PC-3 (cell line): ENCODE results near the gene CERKL.

ENCODE experiments used
- CTCF ChIP-seq: fragments of 300-600 bp; sonication (generic); conservative IDR thresholded peaks from 2 replicates; pipeline ENCODE4 v1.5.1; 2017; ENCODE audit warnings: antibody characterized with exemption, low read depth, mild to moderate bottlenecking, low read length
- EZH2 ChIP-seq: fragments of 300-600 bp; sonication (generic); IDR thresholded peaks from one replicate; pipeline ENCODE4 v1.6.1; 2017; ENCODE audit warnings: antibody characterized with exemption, mild to moderate bottlenecking, low read length; ENCODE audit not compliant: unreplicated experiment
- EZH2phosphoT487 ChIP-seq: fragments of 300-600 bp; sonication (generic); IDR thresholded peaks from 2 replicates; pipeline ENCODE4 v1.6.1; 2018; ENCODE audit warnings: mild to moderate bottlenecking, antibody characterized with exemption, low read length, borderline replicate concordance

- no peak for TF ChIP-seq EZH2phosphoT487
- TF ChIP-seq CTCF: no peak
- no peak for TF ChIP-seq EZH2
Measured at GRCh38 chr2:181605889-181606837, 50.7 kb downstream of the CERKL start.
